Fibroblast of mammary gland (primary cell): ENCODE data around the gene CACFD1.

Experiments used
- DNase-seq: peaks from one replicate; pipeline ENCODE4 v3.0.0-alpha.2; 2010; ENCODE audit warnings: low read depth
- H3K4me3 ChIP-seq: 2 replicates; pipeline ENCODE4 v1.5.1; 2011; ENCODE audit warnings: low read depth, mild to moderate bottlenecking, low read length, moderate library complexity; ENCODE audit not compliant: control insufficient read depth
- TF ChIP-seq, protein P1 (sequence below): conservative IDR thresholded peaks from 2 replicates; pipeline ENCODE4 v1.5.1; 2011; ENCODE audit warnings: low read depth, low read length, inconsistent platforms; ENCODE audit not compliant: control insufficient read depth, insufficient read depth

CACFD1 gene

DNA sequence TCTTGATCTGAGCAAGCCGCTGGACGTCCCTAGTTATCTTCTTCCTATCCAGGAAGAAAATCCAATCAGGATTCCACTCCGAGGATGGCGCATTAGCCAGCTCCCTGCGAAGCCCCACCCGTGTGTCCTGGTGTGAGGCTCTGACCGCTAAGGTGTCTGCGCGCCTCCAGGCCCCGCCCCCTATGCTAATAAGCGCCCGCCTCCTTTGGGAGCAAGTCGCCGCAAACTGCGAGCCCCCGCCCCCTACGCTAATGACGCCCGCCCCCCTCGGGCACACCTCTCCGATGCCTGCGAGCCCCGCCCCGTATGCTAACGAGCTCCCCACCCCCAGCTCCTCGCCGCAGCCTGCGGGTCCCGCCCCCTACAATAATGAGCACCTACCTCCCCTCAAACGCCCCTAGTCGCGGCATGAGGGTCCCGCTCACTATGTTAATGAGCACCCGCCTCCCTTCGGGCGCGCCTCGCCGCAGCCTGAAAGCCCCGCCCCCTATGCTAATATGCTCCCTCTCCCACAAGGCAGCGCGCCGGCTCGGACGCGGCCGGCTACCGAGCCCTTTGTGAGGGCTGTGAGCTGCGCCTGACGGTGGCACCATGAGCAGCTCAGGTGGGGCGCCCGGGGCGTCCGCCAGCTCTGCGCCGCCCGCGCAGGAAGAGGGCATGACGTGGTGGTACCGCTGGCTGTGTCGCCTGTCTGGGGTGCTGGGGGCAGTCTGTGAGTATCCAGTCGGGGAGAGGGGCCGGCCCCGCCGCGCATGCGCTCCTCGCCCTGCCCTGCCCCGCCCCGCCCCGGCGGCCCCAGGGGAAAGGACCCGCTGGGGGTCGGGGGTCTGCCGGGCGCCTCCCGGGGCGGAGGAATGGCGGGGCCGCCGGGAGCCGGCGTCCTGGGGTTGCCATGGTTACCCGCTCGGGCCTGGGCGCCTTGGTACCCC is at the start of gene CACFD1:
CACFD1 (plus strand) TSS at position 503 of the 929 bp plus-strand sequence; CDS start at position 592, 89 bp downstream.
- TF ChIP-seq, protein P1, sequence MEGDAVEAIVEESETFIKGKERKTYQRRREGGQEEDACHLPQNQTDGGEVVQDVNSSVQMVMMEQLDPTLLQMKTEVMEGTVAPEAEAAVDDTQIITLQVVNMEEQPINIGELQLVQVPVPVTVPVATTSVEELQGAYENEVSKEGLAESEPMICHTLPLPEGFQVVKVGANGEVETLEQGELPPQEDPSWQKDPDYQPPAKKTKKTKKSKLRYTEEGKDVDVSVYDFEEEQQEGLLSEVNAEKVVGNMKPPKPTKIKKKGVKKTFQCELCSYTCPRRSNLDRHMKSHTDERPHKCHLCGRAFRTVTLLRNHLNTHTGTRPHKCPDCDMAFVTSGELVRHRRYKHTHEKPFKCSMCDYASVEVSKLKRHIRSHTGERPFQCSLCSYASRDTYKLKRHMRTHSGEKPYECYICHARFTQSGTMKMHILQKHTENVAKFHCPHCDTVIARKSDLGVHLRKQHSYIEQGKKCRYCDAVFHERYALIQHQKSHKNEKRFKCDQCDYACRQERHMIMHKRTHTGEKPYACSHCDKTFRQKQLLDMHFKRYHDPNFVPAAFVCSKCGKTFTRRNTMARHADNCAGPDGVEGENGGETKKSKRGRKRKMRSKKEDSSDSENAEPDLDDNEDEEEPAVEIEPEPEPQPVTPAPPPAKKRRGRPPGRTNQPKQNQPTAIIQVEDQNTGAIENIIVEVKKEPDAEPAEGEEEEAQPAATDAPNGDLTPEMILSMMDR, result no peak
- DNase-seq, result peak; percentile 76
- peak within 1 kb of the TSS; percentile 63 for H3K4me3 ChIP-seq

DNA sequence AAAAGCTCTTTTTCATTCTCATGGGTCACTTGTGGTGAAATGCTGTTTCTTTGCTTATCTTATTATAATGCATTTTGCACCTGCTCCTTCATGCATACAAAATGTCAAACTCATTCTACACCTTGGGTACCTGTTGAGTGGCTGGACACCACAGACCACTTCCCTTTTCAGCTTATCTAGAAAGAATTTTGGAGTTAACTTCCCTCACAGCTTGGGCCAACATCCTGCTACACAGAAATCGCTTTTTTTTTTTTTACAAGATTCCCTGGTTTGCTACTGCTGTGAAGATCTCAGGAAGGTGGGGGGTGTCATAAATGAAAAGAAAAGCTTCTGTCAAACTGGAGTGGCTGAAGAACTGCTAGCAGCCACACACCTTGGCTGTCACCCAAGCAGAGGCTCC is 44.6 kb upstream of the CACFD1 start:
- TF ChIP-seq, protein P1, result no peak
- H3K4me3 ChIP-seq, result no peak overlapping the region
- DNase-seq, result no peak

DNA sequence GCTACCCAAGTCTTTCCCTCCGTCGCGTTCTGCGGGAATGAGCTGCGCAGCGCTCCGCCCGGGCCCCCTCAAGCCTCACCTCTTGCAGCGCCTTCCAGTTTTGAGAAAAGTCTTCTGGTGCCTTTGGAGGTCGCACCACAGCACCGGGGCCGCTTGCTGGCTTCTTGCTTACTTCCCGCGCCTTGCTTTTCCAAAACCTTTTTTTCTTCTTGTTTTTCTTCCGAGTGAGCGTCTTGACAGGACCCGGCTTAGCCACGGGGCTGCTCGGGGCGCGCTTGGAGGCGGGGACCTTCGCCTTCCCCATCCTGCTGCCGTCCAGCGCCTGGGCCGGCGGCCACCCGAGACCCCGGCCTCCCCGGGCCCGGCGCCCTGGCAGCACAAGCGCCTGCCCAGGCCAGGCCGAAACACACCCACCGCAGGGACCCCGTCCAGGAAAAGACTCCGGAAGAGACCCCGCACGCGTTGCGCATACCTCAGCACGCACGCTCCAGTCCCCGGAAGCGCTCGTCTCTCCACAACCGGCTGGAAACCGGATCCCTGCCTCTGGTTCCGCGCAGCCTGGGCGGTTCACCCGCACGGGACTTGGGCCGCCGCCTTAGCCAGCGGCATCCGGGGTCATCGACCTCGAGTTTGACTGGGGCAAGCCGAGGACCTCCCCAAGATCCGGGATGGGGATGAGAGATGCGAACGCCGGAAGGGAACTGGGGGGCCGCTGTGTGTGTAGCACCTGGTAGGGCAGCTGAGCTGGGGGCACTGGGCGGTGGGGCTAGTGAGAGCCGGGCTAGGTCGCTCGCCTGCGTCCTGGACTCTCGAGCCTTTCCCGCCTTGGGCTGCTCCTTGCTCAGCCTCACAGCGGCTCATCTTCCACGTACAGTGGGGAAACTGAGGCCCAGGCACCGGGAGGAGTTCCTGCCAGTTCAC is 42.0 kb upstream of the CACFD1 start, which contains the start of gene REXO4:
REXO4 (minus strand) TSS at position 470 of the 921 bp plus-strand sequence; CDS start at position 304, 166 bp downstream.
- peak; percentile 90 for DNase-seq
- H3K4me3 ChIP-seq, result peak within 1 kb of the TSS; percentile 88
- TF ChIP-seq, protein P1, result no peak

DNA sequence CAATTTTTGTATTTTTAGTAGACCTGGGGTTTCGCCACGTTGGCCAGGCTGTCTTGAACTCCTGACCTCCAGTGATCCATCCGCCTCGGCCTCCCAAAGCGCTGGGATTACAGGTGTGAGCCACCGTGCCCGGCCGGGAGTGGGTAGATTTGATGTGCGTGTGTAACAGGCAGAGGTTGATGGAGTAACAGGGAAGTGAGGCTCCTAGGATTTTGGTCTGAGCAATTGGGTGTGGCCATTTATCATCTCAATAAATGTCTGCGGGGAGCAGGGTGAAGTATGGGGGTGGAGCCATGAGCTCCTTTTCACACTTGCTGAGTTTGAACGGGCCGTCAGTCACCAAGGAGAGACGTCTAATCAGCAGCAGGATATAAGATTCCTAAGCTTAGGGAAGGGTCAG is 40.8 kb upstream of the CACFD1 start:
- H3K4me3 ChIP-seq, result peak overlapping the region; percentile 88
- TF ChIP-seq, protein P1, result no peak
- DNase-seq, result no peak

DNA sequence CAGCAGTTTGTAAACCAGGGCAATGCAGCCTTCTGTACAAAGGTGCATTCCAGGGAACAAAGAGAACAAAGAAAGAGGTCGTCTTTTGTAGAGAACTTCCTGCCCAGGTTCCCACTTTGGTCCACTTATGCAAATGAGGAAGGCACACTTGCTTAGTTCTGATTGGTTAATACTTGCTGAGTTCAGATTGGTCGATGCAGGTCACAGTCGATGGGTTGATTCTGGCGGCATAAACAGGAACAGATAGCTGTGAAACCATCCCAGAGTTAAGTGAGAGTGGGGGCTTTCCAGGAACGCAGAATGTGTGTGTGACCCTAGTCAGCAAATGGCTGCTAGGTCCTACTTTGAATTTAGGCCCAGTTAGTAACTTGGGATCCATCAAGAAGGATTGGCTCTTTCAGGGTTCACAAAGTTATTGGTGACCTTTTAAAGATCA is 39.4 kb upstream of the CACFD1 start:
- no peak for DNase-seq
- no peak overlapping the region for H3K4me3 ChIP-seq
- TF ChIP-seq, protein P1, result no peak
